Stimulated activated CD4-positive, alpha-beta T cell treated with anti-CD3 and anti-CD28 coated beads, TNF-alpha, amount 100 ng/mL, for 4 hours (primary cell): Measurements from ENCODE around the gene VAMP8.
"Not testable (repeated sequence)": the region's sequence is repeated elsewhere in the genome, so short reads cannot be mapped to it uniquely, and the experiment has no call there.

Experiments used
- DNase-seq, 3 experiments: peaks; one replicate each; pipeline ENCODE4 v3.0.0-alpha.2; 2020; ENCODE audit warnings: low read depth in 3 of 3

Gene VAMP8

DNA sequence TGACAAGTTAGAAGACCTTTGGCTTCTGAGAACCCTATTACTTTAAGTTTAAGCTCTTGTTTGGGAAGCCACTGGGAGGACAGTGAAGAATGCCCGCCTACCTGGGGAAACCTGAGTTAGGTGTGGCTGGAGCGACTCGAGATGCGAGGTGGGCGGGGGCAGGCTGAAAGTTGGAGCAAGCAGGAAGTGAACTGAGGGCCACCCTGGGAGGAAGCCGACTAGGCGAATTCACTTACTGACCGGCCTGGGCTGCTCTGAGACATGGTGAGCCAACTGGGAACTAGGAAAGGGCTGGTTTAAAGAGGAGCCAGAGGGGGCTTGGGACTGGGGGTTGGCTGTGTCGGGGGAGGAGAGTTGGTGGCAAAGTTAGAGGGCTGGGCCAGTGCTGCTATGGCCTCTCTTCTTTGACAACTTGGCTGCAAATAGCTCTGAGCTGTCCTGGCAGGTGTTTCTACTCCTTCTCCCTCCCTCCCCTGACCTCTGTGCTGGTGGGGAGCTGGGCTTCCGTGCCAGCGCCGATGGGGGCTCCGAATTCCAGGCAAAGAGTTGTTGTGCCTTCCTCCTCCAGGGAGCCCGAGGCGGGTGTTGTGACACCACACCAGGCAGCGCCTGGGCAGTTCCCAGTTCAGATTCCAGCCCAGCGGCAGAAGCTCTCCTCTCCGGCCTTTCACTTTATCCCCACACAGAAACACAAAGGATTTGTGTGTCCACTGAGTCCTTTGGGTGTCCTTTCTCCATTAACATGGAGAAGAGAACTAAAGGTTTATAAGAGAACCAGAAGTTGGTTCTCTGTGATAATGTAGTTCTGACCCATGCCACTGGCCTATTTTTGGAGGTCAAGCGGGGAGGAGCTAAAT, at the start of gene VAMP8:
VAMP8 (plus strand) TSS at position 201 of the 857 bp plus-strand sequence; CDS start at position 262, 61 bp downstream.
- peak; percentile 40 to 44 (median 41) for DNase-seq

DNA sequence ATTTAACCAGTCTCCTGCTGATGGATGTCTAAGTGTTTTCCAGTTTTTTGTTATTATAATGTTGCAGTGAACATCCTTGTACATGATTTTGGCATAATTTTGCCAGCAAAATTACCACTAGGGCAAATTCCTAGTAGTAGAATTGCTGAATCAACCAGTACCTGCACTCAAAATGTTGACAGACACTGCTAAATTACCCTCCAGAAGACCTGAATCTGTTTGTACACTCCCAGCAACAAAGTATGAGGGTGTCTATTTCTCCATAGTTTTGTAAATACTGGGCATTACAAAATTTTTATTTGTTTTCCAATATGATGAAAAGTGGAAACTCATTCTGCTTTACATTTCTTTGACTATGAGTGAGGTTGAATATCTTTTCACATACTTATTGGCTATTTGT, 49.6 kb upstream of the VAMP8 start:
- DNase-seq = no peak

DNA sequence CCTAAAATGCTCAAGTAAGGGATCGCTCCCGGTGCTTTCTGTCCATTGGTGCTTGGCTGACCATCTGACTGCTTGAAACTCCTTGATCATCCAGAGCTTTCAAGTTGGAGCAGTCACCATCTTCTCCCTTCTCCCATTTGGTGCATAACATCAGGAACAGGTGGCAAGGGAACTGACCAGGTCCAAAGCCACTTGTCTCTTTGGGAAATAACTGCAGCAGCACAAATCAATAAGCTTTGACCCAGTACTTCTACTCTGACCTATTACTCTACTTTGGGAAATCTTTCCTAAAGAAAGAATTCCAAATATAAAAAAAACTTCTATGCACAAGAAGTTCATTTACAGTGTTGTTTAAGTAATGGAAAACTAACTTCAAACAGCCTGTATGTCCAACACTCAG, 49.0 kb upstream of the VAMP8 start:
- no peak for DNase-seq

DNA sequence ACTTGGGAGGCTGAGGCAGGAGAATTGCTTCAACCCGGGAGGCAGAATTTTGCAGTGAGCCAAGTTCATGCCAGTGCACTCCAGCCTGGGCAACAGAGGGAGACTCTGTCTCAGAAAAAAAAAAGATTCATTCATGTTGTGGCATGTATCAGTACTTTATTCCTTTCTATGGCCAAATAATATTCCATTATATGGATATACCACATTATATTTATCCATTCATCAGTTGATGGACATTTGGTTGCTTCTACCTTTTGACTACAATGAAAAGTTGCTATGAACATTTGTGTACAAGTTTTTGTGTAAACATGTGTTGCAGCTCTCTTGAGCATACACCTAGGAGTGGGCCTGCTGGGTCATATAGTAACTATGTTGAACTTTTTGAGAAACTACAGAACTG, 47.6 kb upstream of the VAMP8 start:
- no peak for DNase-seq

DNA sequence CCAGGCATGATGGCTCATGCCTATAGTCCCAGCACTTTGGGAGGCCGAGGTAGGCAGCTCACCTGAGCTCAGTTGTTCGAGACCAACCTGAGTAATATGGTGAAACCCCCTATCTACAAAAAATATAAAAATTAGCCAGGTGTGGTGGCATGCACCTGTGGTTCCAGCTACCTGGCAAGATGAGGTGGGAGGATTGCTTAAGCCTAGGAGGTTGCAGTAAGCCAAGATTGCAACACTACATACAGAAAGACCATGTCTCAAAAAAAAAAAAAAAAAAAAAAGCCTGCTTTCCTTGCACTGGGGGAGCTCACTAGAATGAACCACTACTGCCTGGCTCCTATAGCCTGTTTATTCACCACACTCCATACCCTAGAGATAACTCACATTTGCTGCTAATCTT, 45.8 kb upstream of the VAMP8 start:
- no peak for DNase-seq

DNA sequence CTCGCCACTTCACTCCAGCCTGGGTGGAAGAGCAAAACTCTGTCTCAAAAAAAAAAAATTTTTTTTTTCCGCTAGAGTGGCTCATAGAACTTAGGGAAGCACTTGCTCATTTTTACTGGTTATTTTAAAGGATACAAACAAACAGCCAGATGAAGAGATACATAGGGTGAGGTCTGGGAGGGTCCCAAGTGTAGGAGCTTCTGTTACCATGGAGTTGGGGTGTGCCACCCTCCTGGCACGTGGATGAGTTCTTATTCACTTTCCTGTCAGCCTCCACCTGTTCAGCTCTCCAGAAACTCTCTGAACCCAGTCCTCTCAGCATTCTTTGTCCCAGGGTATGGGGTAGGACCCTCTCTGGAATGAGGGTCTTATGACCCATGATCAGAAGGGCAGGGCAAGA, 43.3 kb upstream of the VAMP8 start:
- no peak for DNase-seq

DNA sequence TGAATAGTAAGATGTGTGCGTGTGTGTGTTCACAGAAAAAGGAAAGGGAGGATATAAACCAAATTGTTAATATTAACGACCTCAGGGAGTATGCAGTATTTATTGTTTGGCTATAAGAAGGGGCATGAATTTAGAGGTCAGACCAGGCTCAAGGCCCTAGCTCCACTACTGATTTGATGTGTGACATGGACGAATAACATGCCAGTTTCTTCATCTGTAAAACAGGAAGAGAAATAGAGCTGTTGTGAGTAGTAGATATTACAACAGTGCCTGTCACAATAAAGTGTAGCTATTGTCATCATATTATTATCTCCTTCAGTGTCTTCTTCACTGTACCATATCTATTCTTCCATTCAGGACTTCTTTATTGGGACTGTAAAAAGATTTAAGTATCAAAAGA, 42.5 kb upstream of the VAMP8 start:
- DNase-seq = no peak

DNA sequence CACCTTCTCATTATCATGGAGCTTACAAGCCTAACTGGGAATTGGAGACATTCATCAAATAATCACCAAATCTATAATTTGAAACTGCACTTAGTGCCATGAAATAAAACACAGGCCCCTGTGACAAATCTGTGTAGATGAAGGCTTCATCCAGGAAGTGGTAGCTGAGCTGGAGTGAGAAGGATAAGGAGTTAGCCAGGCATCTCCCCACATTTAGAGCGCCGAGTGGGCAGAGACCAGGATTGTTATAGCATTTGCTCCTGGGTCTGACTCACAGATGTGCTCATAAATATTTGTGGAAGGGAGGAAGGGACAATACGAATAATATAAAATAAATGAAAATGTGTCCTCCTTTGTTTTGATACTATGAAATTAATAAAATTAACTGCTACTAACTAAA, 40.9 kb upstream of the VAMP8 start:
- DNase-seq = no peak

DNA sequence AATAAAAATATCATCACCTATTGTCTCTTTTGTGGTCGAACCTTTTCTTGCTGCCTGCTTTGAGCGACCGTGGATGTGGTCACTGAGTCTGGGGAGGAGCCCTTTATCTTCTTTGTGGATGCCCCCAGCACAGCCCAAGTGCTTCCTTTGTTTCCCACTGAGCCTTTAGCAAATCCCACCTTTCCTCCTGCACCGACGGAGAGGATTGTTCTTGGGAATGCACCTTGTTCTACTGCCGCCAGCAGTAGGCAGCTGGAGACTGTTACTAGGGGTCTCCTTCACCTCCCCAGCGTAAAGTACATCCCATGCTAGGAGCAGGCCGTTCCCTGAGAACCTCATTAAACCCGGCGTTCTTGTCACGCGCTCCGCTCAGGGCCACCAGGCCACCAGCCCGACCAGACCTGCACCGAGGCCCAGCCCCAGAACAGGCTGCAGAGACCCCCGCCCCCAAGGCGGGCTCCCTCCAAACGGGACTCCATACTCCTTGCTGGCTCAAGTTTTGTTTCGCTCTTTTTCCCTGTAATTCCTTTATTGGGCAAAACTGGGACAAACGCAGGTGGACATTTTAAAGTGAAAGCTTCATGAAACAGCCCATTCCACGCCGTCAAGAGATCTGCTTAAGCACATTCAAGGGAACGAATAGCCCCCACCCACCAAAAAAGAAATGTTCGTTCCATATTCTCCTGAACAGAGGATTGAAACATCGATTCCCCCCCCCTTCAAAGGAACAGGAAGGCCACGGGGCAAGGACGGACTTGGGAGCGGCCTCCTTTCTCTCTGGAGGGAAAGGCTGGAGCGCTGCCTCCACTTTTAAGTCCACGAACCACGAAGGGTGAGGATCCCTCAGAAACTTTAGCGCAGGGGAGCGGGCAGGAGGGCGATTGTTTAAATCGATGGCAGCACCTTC, 39.5 kb upstream of the VAMP8 start:
- peak in 1 of 3 experiments; percentile 38 for DNase-seq

DNA sequence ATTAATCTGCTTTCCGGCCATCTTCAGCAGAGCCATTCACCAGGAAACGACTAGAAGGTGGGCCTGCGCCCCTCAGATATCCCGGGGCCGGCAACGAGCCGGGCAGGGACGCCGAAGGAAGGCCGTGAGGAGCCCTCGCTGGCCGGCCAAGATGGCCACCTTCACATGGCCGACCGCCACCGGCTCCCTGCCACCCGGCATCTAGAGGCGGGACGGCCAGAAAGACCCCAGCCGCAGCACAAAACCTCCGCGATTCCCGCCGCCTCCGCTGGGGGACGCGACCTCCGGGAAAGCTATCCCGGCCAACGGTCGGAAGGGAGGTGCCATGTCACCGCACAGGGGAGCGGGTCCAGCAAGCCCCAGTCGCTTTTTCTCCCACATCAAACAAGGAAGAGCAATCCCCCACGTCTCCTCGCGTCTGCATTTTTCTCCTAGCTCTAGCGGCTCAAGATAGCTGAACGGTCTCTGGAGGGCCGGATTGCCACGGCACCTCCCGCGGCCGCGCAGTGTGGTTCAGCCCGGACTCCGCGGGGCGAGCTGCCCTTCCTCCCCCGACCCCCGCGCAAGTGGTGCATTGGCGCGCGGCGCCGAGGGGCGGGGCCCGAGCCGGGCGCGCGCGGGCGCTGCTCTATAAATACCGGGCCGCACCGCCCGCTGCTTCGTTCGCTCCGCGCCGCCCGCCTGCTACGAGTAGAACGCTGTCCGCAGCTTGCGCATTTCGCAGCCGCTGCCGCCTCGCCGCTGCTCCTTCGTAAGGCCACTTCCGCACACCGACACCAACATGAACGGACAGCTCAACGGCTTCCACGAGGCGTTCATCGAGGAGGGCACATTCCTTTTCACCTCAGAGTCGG, 38.7 kb upstream of the VAMP8 start, which contains the start of gene MAT2A:
MAT2A (plus strand) TSS at position 662 of the 854 bp plus-strand sequence; CDS start at position 782, 120 bp downstream.
- DNase-seq = peak; percentile 81 to 90 (median 84)

DNA sequence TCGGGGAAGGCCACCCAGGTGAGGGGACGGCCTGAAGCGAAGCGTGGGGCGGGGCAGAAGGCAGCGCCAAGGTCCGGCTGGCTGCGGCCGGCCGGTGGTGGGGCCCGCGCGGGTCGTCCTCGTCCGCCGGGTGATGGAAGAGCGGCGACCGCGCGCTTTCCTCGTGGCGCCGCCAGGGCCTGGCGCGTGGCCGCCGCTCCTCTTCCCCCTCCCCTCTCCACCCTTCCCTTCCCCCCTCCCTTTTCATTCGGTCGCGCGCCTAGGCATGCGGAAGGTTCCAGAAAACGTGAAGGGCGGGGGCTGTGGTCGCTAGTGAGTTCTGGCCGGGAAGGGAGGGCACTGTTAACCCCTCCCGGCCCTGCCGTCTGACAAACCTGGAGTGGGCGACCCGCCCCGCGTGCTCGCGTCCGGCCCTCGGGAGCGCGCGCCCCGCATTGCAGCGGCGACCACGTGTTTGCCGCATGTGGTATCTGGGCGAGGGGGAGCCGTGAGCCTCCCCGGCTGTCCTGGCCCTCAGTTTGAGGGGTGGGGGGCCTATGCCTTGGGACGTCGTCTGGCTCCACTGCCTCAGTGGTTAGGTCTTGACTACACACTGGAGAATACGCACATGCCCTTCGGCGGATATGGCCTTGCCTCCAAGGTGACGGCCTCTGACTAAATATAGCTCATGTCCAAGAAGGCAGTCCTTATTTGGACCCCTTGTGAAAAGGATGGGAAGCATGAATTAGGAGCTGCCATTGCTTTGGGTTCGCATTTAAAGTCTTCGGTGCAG, 37.8 kb upstream of the VAMP8 start:
- DNase-seq = peak; percentile 60 to 75 (median 67)

DNA sequence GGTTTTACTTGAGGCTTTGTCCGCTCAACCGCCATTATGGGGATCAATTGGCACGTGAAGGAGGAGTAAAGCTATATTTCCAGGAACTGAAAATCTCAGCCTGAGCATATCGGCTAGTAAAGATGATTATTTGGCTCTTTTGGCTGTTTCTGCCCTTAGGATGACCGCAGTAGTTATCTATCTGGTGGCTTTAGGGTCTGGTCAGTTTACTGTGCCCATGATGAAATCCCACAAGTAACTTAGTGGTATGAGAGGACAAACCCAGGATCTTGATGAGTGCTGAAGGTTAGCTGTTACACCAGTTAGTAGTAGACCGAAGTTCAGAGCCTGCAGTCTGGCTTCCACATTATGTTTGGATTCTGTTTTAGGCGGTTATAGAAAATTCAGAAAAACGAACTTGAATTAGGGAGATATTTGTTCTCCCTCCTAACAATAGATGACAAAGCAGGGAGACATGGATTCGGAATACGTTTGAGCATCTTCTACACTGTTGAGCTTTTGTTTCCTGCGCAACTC, 37.2 kb upstream of the VAMP8 start:
- DNase-seq = no peak

DNA sequence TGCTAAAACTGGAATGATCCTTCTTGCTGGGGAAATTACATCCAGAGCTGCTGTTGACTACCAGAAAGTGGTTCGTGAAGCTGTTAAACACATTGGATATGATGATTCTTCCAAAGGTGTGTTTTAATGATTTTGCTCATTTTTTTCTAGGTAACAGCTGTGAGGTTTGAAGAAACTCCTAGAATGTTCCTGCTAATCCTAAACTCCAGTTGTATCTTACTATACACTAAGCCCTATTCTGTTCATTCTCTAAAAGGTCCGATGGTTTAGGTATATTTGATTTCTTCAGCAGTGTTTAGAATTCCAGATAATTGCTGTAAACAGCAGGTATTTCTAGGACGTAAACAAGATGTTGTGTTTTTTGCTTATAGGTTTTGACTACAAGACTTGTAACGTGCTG, 36.1 kb upstream of the VAMP8 start:
- DNase-seq = no peak

DNA sequence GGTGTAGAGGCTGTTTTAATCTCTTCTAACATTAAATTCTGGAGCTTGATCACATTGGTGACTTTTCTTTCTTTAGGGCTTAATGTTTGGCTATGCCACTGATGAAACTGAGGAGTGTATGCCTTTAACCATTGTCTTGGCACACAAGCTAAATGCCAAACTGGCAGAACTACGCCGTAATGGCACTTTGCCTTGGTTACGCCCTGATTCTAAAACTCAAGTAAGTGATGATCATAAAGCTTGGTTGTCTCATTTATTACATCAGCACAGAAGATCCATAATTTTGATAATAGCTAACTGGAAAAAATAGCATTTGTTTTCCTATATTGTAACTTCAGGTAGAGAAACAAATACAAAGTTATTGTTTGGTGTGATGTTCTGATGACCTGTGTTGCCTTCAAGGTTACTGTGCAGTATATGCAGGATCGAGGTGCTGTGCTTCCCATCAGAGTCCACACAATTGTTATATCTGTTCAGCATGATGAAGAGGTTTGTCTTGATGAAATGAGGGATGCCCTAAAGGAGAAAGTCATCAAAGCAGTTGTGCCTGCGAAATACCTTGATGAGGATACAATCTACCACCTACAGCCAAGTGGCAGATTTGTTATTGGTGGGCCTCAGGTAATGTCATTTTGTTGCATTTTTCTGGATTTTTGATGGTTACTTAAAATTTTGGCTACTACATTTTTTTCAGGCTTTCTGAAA, 35.5 kb upstream of the VAMP8 start:
- DNase-seq = no peak

DNA sequence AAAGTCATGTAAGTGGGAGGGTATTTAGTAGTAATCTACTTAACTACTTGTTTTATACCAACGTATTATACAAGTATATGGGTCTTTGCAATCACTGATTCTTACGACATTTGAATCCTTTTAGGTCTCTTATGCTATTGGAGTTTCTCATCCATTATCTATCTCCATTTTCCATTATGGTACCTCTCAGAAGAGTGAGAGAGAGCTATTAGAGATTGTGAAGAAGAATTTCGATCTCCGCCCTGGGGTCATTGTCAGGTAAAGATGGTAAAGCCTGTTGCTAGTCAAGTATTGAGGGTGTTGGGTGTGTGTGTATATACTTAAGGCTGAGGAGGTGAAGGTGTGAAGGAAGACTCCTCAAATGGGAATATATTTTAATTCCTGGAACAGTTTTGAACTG, 34.6 kb upstream of the VAMP8 start:
- no peak for DNase-seq

DNA sequence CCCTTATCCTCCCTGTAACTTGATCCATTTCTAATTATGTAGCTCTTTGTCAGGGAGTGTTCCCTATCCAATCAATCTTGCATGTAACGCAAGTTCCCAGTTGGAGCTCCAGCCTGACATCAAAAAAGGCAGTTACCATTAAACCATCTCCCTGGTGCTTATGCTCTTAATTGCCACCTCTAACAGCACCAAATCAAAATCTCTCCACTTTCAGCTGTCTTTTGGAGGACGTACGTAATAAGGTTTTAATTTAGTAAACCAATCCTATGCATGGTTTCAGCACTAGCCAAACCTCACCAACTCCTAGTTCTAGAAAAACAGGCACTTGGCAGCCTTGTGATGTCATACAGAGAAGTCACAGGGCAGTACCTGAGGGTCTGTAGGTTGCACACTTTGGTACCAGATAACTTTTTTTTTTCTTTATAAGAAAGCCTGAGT, 33.1 kb upstream of the VAMP8 start:
- DNase-seq = not testable (repeated sequence)

DNA sequence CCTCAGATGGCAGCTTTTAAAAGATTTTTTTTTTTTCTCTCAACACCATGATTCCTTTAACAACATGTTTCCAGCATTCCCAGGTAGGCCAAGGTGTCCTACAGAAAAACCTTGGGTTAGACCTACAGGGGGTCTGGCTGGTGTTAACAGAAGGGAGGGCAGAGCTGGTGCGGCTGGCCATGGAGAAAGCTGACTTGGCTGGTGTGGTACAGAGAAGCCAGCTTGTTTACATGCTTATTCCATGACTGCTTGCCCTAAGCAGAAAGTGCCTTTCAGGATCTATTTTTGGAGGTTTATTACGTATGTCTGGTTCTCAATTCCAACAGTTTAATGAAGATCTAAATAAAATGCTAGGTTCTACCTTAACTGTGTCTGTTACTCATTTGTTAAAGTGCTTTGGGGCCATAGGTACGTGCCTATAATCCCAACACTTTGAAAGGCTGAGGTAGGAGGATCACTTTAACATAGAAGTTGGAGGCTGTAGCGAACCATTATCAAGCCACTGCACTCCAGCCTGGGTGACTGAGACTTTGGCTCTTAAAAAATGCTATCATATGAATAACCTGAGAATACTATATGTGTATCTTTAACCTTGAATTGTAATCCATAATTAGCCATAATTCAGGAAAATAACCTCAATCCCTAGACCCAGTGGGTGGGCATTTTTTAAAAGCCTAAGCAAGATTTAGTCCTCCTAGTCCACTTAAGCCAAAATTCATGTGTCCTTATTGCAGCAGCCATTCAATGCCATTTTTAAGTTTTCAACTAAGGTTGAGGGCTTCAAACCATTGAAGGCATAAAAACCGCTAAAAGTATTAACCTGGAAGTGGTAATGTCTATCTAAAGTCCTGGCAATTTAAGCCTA, 32.2 kb upstream of the VAMP8 start:
- DNase-seq = not testable (repeated sequence)

DNA sequence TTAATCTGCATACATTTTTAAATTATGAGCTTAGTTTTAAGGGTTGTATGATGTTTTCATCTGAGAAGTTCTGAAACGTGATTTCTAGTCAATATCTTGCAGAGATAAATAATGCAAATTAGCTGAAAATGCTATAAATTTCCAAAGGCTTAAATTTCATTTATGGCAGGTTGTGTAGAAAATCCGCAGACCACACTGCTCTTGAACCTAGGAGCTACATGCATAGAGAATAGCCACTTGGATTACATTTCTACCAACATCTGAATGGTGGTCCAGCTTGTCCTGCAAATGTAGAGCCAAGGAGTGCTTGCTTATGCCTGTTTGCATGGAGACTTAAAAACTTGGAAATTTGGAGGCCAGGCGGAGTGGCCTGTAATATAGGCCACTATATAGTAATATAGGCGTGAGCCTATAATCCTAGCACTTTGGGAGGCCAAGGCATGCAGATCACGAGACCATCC, 31.6 kb upstream of the VAMP8 start:
- no peak for DNase-seq
